NCI-H2227 treated with DMSO at 0.1 percent for 48 hours (cell line): ENCODE measurements around the gene EXOC4.

ENCODE experiments used
- DNase-seq: peaks from one replicate; lab custom pipeline; 2025; lab: John Stamatoyannopoulos, UW

Gene EXOC4

GRCh38 chr7:133794479-133794878 lies 541.6 kb downstream of the EXOC4 start:
- peak; percentile 15 for DNase-seq

GRCh38 chr7:133795068-133795665 lies 542.3 kb downstream of the EXOC4 start:
- peak; percentile 75 for DNase-seq

- DNase-seq, result peak; percentile 43
Measured at GRCh38 chr7:133796782-133797745, 544.2 kb downstream of the EXOC4 start.

GRCh38 chr7:133797818-133798520 lies 545.1 kb downstream of the EXOC4 start:
- no peak for DNase-seq

GRCh38 chr7:133801341-133801740 lies 548.5 kb downstream of the EXOC4 start:
- no peak for DNase-seq

- no peak for DNase-seq
Measured at GRCh38 chr7:133804127-133804526, 551.2 kb downstream of the EXOC4 start.

GRCh38 chr7:133805426-133805825 lies 552.5 kb downstream of the EXOC4 start:
- no peak for DNase-seq

GRCh38 chr7:133807624-133808492 lies 555.0 kb downstream of the EXOC4 start:
- DNase-seq, result peak; percentile 99

GRCh38 chr7:133808493-133808866 lies 555.6 kb downstream of the EXOC4 start:
- no peak for DNase-seq

GRCh38 chr7:133812877-133813276 lies 560.0 kb downstream of the EXOC4 start:
- no peak for DNase-seq

- no peak for DNase-seq
Measured at GRCh38 chr7:133815611-133816210, 562.8 kb downstream of the EXOC4 start.

- DNase-seq, result no peak
Measured at GRCh38 chr7:133819695-133820094, 566.8 kb downstream of the EXOC4 start.

- no peak for DNase-seq
Measured at GRCh38 chr7:133820584-133820983, 567.7 kb downstream of the EXOC4 start.

- no peak for DNase-seq
Measured at GRCh38 chr7:133821171-133821570, 568.3 kb downstream of the EXOC4 start.

- no peak for DNase-seq
Measured at GRCh38 chr7:133822001-133822641, 569.2 kb downstream of the EXOC4 start.

GRCh38 chr7:133822868-133823552 lies 570.1 kb downstream of the EXOC4 start:
- no peak for DNase-seq

GRCh38 chr7:133824132-133824531 lies 571.3 kb downstream of the EXOC4 start:
- DNase-seq, result no peak

- DNase-seq, result no peak
Measured at GRCh38 chr7:133827707-133828623, 575.1 kb downstream of the EXOC4 start.

GRCh38 chr7:133828906-133829305 lies 576.0 kb downstream of the EXOC4 start:
- DNase-seq, result no peak
